Right cardiac atrium (tissue), 5 donors: Measurements from ENCODE around the gene RABL2B. TPM values are rescaled to one million over a fixed set of nuclear protein-coding genes. Genes with fewer than 3 reads are reported as not detected.
"Not testable (repeated sequence)": the region's sequence is repeated elsewhere in the genome, so short reads cannot be mapped to it uniquely, and the experiment has no call there.

ENCODE experiments used
- ATAC-seq, 2 donors: fragments of 200-7000 bp; cut with Tn5 transposase; one replicate each; pipeline versions ENCODE4 v1.8.0 to v1.9.1; 2020; ENCODE audit warnings: moderate library complexity in 2 of 2, mild to moderate bottlenecking in 1 of 2
- DNase-seq, 3 donors: peaks; one replicate each; pipeline ENCODE4 v3.0.0-alpha.2; 2020
- H3K27ac ChIP-seq: one replicate; pipeline ENCODE4 v1.5.1; 2013; ENCODE audit warnings: mild to moderate bottlenecking, low read length, control low read depth, moderate library complexity
- H3K27me3 ChIP-seq: one replicate; pipeline ENCODE4 v1.6.1; 2013; ENCODE audit not compliant: control insufficient read depth, insufficient read depth
- H3K4me1 ChIP-seq: one replicate; pipeline ENCODE4 v1.6.1; 2013; ENCODE audit warnings: low read length; ENCODE audit not compliant: control insufficient read depth, insufficient read depth
- H3K4me3 ChIP-seq: one replicate; pipeline ENCODE4 v1.5.1; 2013; ENCODE audit warnings: low read length, control low read depth
- H3K9me3 ChIP-seq: one replicate; pipeline ENCODE4 v1.6.1; 2013; ENCODE audit warnings: low read length; ENCODE audit not compliant: control insufficient read depth
- WGBS: extraction: QIAGEN DNeasy Blood & Tissue Kit; methylation state at CpG from one replicate; pipeline ENCODE4 v1.1.7; 2013; 5-methylcytosine and 5-hydroxymethylcytosine counted together
- intact Hi-C, 4 donors: fragments of 100-400 bp; cut with DNase I; formaldehyde crosslinking; loops; one replicate each; pipeline versions ENCODE4 v1.11.0 to v1.14.0; 2022 to 2023
- long read RNA-seq, 4 donors: library from polyadenylated mRNA; unstranded; transcript quantifications; one replicate each; pipeline ENCODE4 v2.0.0, GENCODE V29; 2020 to 2021
- polyA plus RNA-seq: library from polyadenylated mRNA; stranded (reverse); fragments of 200-250 nt; gene quantifications from one replicate; pipeline ENCODE4 v1.2.3, GENCODE V29; 2013
- total RNA-seq, 4 donors: library from RNA; stranded (reverse); fragmentation: NEBNext Ultra II Directional; extraction: Animal tissue kit (Norgen Biotek cat#: 25700); gene quantifications; one replicate each; pipeline ENCODE4 v1.2.1, GENCODE V29; 2021
- donor health status: healthy with polysubstance abuse.
- donor health status: DM: no; HTN: yes; CAD: no.
- donor health status: DM: no; HTN: no; CAD: no.
- donor health status: DM: no; HTN: yes; CAD: no; lungs with severe emphysema.
- donor health status: DM: yes; HTN: yes; CAD: no.

Gene RABL2B
- total RNA-seq (10 to 100 TPM in 3 of 4 donors, 1 to 10 TPM in 1; 8.1 to 11.9 (median 10.8) TPM), polyA plus RNA-seq (10.3 TPM)
- long read RNA-seq, donor 1, partial matches to known transcripts, result 0 of 16 reads
- long read RNA-seq, donor 1, other reads (novel, unspliced or antisense), result 12 of 16 reads
- long read RNA-seq, donor 2, partial matches to known transcripts, result 3 of 9 reads
- long read RNA-seq, donor 2, other reads (novel, unspliced or antisense), result 5 of 9 reads
- long read RNA-seq, donor 3, partial matches to known transcripts, result 7 of 39 reads
- long read RNA-seq, donor 3, other reads (novel, unspliced or antisense), result 23 of 39 reads
- long read RNA-seq, donor 4, partial matches to known transcripts, result 0 of 9 reads
- long read RNA-seq, donor 4, other reads (novel, unspliced or antisense), result 7 of 9 reads

GRCh38 chr22:50783033-50783879 is at the start of gene RABL2B:
RABL2B (minus strand) TSS chr22:50783636; CDS start chr22:50782294, 1,342 bp downstream.
- H3K4me1 ChIP-seq, intact Hi-C loops, H3K27ac ChIP-seq, H3K9me3 ChIP-seq, H3K27me3 ChIP-seq: not testable (repeated sequence)
- DNase-seq, result peak; percentile 90 to 97 (median 96)
- WGBS, result under 1% methylated on average over 60 of the region's 77 CpGs
- H3K4me3 ChIP-seq, result peak within 1 kb of the TSS; percentile 41
- ATAC-seq, result peak; percentile 98

- H3K27me3 ChIP-seq, H3K4me3 ChIP-seq, DNase-seq, H3K4me1 ChIP-seq, H3K27ac ChIP-seq, intact Hi-C loops, ATAC-seq, H3K9me3 ChIP-seq: not testable (repeated sequence)
- 91% methylated on average over 4 of the region's 5 CpGs for WGBS
Measured at GRCh38 chr22:50786936-50787335, 3.5 kb upstream of the RABL2B start.

- ATAC-seq, H3K4me3 ChIP-seq, H3K27ac ChIP-seq, H3K4me1 ChIP-seq, intact Hi-C loops, H3K27me3 ChIP-seq, H3K9me3 ChIP-seq: not testable (repeated sequence)
- WGBS, result 83% methylated on average over 5 of the region's 5 CpGs
- peak in 1 of 3 donors; percentile 17 for DNase-seq
Measured at GRCh38 chr22:50785289-50785688, 1.9 kb upstream of the RABL2B start.

GRCh38 chr22:50783880-50784276 is 442 bp upstream of the RABL2B start:
- H3K9me3 ChIP-seq, H3K27me3 ChIP-seq, H3K27ac ChIP-seq, intact Hi-C loops, H3K4me1 ChIP-seq: not testable (repeated sequence)
- ATAC-seq, result peak; percentile 14 to 44
- H3K4me3 ChIP-seq, result peak overlapping the region; percentile 41
- peak in 2 of 3 donors; percentile 33 to 35 for DNase-seq
- WGBS, result under 1% methylated on average over 10 of the region's 16 CpGs

GRCh38 chr22:50782253-50782652 is 1.2 kb downstream of the RABL2B start:
- intact Hi-C loops, H3K9me3 ChIP-seq, DNase-seq, ATAC-seq, H3K4me3 ChIP-seq, H3K27ac ChIP-seq, H3K4me1 ChIP-seq, H3K27me3 ChIP-seq: not testable (repeated sequence)
- WGBS, result 86% methylated on average over 2 of the region's 3 CpGs

GRCh38 chr22:50780244-50780643 is 3.2 kb downstream of the RABL2B start:
- H3K4me1 ChIP-seq, DNase-seq, H3K27ac ChIP-seq, H3K9me3 ChIP-seq, H3K27me3 ChIP-seq, H3K4me3 ChIP-seq, ATAC-seq, intact Hi-C loops: not testable (repeated sequence)
- 85% methylated on average over 4 of the region's 4 CpGs for WGBS

- H3K9me3 ChIP-seq, intact Hi-C loops: not testable (repeated sequence)
Measured at GRCh38 chr22:50777631-50778030, 5.8 kb downstream of the RABL2B start.

GRCh38 chr22:50775132-50775531 is 8.3 kb downstream of the RABL2B start:
- ATAC-seq (peak; percentile 56 to 67), DNase-seq (peak; percentile 38 to 63 (median 60))
- H3K9me3 ChIP-seq, H3K27ac ChIP-seq, H3K4me3 ChIP-seq, intact Hi-C loops, H3K27me3 ChIP-seq, H3K4me1 ChIP-seq: not testable (repeated sequence)
- 29% methylated on average over 12 of the region's 12 CpGs for WGBS

More at GRCh38 chr22:50777631-50778030, 5.8 kb downstream of the RABL2B start:
- not testable (repeated sequence) for H3K27me3 ChIP-seq, ATAC-seq, H3K4me3 ChIP-seq, H3K27ac ChIP-seq, DNase-seq, H3K4me1 ChIP-seq
- 93% methylated on average over 5 of the region's 5 CpGs for WGBS

GRCh38 chr22:50764288-50764687 is 19.1 kb downstream of the RABL2B start:
- H3K4me3 ChIP-seq, DNase-seq, H3K9me3 ChIP-seq, H3K4me1 ChIP-seq, intact Hi-C loops, H3K27ac ChIP-seq, H3K27me3 ChIP-seq: not testable (repeated sequence)
- peak in 1 of 2 donors; percentile 31 for ATAC-seq
- WGBS, result 69% methylated on average over 3 of the region's 3 CpGs

- WGBS, result 92% methylated on average over 2 of the region's 2 CpGs
- H3K27ac ChIP-seq, intact Hi-C loops, ATAC-seq, H3K9me3 ChIP-seq, H3K27me3 ChIP-seq, H3K4me3 ChIP-seq, DNase-seq, H3K4me1 ChIP-seq: not testable (repeated sequence)
Measured at GRCh38 chr22:50761829-50762228, 21.6 kb downstream of the RABL2B start.
